ENCODE data around the gene PHKB.
A peak's percentile ranks its signal among the peaks of the same experiment; 100 is the strongest.

Gene PHKB

GRCh38 chr16:47574091-47575054, 113.2 kb downstream of the PHKB start:
- peak in 1 of 2 donors; percentile 5 for DNase-seq

DNA sequence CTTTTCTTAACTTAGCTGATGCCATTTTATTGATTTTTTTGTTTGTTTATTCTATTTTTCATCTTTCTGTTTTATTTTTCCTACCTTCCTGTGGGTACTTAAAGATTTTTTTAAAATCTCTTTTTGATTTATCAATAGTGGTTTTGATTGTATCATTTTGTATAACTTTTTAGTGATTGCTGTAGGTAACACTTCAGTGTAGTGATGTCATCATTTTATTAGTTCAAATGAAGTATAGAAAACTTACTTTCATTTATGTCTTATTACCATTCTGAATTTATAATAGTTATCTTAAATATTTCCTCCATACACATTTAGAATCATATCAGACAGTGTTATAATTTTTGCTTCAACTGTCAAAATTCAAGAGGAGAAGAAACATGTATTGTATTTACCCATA, 115.9 kb downstream of the PHKB start:
- DNase-seq, result no peak

GRCh38 chr16:47578033-47578432, 116.9 kb downstream of the PHKB start:
- no peak for DNase-seq

DNA sequence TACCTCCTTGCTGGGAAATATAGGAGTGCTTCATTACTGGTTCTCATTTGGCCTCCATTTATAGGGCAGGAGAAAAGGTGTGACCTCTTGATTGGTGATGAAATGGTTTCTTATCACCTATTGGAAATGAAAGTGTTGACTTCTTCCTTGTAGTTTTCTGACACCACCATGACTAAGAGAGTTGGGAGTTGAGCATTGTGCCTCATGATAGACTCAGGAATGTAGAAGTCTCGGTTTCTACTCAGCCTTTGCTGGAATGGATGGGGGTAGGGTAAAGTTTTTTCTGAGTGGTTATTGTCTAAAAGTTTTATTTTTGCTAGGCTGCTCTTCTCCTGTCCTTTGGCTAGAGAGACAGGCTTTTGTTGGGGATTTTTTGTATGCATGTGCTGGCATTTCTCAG, 117.4 kb downstream of the PHKB start:
- no peak for DNase-seq

DNA sequence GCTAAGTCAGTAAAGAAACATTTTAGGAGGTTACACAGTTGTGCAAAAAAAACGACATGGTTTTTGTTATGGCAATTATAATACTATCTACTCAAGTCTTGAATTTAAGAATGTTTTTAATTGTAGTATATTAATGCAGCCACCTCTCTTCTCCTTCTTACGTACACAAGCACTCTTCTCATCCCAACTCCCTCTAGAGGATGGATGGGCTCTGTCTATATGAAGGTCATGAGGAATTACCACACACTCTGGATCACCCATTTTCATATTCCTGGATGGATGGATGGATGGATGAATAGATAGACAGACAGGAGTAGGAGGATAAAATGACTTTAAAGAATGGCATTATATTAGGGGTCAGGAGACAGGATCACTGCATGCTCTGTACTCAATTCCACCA, 120.0 kb downstream of the PHKB start:
- no peak for DNase-seq

DNA sequence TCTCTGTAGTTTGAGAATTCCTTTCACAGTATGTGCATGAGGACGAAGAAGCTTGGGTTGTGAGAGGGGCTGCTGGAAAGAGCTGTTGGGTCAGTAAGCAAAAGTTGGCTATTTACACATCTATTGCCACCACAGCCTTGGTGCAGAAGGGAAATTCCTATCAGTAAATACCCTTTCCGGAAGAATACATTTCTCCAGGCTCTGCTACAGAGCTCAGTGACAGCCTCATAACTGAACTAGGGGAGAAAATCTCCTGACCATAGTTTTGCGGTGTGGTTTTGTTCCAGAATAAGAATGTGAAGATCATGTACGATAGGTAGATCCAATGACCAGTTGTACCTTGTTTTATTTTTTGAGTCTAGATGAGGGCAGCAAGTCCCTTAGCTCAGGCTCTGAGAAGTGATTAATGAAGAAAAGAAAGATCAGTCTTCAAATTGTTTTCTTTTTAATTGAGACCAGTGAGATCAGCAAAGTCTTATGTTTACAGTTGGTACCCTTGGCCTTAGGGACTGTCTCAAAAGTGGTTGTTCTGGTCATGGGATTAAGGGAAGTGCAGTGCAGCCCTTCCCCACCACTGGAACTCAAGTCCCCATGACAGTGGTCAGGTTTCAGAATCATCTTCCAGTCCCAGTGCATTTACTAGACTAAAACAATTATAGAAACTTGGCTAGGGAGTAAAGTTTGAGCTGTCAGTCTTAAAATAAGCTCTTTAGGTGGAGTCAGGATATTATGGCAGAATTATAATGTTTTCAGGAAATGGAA, 123.5 kb downstream of the PHKB start:
- DNase-seq, result no peak

DNA sequence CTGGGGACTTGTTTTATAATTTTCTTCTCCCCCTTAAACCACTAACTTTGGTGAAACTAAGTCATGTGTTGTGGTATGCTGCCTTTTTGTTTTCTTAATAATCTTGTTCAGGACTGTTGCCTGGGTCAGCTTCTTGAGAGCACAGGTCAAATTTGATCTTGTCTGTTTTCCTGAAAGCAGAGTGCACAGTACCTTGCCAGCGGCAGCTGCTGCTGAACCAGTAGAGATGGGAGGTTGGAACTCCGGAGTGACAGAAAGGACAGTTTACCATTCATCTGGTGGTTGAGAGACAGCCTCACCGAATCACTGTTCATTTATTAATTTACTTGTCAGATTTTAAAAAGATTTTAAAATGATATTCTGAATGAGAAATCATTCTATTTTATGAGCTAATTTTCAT, 125.0 kb downstream of the PHKB start:
- no peak for DNase-seq

- DNase-seq, result no peak
Measured at GRCh38 chr16:47590472-47590871, 129.3 kb downstream of the PHKB start.

DNA sequence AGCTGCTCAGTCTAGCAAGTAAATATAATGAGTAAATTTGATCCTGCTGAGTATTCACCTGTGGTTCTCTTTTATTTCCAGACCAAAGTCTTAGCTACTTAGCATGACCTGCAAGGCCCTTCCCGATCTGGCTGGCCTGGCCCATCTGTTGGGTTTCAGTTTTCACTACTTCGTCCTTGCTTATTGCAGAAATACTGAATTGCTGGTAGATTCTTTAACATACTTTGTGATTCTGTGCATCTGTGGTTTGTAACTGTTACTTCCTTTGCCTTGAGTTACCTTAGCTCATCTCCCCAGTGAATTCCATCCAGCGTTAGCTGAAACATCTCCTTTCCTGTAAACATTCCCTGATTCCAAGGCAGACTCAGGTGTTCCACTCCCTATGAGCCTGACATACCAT, 131.1 kb downstream of the PHKB start:
- DNase-seq, result no peak

DNA sequence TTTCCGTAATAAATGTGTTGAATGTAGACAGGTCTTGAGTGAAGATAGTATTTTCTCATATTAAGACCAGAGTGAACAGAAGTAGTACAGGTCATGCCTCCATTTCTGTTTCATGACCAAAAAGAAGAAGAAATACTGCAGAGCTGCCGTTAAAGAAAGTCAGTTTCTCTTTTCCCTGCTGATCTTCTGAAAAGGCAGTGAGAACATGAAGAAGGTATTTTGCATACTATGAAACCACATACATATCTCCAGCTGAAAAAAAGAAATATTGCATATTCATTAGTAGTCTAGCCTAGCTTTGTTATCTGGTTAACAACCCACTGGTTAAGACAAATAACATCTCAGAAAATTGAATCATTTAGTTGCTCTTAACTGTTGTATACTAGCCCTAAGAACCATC, 138.4 kb downstream of the PHKB start:
- DNase-seq, result no peak

DNA sequence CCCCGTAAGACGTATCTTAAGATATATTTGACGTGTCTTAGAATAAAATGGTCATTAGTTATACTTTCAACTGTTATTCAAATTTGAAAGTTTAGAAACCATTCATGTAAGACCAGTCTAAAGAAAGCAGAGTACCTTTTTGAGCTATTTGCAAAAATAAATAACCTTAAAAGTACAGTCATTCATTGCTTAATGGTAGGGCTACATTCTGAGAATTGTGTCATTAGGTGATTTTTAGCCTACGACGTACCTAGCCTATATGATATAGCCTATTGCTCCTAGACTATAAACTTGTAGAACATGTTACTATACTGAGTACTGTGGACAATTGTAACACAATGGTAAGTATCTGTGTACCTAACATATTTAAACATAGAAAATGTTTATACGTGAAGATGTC, 139.2 kb downstream of the PHKB start:
- no peak for DNase-seq

DNA sequence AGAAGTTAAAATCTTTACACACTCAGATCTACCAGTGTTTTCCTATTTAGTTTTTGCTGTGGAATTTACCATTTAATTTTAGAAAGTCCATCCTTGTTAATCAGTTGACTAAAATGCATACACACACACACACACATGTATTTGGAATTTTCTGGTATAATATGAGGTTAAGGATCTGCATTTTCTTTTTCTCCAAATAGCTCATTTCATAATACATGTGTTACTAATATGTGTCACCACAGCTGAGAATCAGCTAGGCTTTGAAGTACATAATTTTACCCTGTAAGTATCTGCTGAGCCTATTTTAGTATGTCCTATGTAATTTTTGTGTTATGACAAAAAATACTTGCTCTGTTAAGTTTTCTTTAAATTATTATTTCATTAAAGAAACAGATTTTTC, 143.2 kb downstream of the PHKB start:
- DNase-seq, result no peak

DNA sequence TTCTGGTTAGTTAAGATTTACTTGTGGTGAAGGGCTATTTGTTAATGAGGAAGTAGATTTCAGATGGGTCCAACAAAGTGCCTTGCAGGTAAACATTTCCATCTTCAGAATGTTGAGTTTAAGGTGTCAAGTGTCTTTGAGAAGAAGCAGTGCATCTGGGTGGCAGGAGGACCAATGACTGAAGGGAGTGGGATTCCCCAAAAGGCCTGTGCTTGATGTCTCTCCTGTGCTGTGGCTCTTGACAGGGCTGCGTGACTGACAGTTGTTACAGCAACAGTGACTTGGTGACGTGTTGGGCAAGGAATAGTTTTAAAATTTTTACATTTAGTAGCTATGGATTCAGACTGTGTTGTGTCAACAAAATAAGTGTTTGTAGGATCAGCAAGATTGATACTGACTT, 149.9 kb downstream of the PHKB start:
- no peak for DNase-seq

DNA sequence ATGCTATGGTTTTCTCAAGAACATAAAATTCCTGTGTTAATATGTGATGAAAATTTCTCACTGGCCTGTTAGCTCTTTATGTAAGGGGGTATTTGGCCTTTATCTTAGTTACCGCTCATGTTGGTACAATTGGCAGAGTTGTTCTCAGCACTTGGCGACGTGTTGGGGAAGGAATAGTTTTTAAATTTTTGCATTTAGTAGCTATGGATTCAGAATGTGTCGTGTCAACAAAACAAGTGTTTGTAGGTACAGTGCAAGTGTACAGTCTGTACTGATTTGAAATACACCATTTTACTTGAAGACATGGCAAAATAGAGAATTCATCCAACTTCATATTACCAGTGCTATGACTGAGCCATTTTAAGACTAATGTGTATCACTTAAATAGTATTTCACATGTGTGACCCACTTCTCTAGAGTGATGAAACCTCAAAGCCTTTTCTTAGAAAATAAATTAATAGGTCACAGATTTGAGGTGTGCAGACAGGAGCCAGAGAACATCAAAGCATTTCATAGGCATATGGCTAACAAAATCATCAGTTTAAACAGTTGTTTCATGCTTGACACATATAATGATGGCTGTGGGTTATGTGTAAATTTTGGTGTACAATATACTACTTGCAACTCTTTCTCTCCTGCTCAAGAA, 150.8 kb downstream of the PHKB start:
- DNase-seq, result no peak

GRCh38 chr16:47612711-47613110, 151.6 kb downstream of the PHKB start:
- no peak for DNase-seq

DNA sequence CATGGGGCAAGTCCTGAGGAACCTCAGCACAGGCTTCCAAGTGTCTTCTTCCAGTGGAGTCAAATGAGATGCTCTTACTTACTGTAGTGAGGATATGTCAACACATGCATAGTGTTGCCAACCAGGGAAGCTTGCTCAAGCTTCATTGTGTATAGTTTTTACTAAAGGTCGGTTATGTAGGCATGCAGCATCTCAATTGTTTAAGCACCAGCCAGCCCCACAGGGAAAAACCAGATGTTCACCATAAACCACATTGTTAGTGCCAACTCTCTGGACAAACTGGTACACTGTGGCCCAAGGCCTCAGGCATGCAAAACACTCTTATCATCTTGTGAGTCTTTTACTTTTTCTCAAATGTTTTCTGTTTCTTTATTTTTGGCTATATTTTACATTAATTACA, 152.1 kb downstream of the PHKB start:
- no peak for DNase-seq

DNA sequence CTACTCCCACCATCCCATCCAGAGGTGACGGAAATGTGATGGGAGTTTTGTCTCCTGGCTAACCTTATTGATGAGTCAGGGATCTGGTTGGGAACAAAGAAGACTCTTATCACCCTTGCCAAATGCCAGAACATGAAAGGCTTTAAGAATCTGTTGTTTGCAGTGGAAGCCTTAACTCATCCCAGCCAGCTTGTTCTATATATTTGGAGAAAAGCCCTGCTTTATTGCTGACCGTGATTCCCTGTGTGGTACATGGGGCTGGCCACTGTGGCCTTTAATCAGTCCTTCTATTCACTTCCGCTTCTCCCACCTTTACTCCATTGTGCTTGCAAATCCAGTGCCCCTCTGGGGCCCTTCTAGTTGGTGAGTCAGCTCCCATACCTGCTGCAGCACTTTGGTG, 156.6 kb downstream of the PHKB start:
- no peak for DNase-seq

GRCh38 chr16:47622451-47623176, 161.5 kb downstream of the PHKB start:
- no peak for DNase-seq

DNA sequence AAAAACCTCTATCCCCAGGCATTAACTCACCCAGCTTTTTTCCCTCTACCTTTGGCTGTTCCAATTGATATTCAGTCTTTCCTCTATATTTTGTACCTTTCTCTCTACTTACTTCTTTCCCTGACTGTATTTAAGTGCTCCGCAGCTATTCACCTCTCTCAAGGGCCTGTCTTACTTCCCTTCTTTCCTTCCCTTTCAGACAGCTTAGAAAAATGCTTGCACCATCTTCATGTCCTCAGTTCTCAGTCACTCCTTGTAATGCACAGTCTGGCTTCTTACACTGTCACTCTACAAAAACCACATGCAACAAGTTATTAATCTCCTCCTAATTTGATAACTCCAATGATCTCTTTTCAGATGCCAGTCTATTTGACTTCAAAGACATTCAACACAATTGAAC, 163.4 kb downstream of the PHKB start:
- DNase-seq, result no peak

DNA sequence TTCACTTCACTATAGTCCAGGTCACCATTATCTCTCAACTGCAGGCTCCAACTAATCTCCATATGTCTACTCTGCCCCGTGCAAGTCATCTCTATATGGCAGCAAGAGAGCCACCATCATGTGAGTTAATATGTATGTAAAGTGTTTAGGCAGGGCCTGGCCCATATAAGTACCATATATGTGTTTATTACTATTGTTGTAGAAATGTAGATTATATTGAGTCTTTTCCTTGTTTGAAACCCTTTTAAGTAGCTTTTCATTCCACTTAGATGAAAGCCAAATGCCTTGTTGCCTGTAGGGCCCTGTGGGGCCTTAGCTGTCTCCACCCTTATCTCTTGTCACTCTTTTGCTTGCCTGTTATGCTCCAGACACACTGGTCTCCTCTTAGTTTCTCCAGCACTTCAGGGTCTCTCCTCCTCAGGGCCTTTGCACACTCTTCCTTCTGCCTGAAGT, 164.0 kb downstream of the PHKB start:
- DNase-seq, result no peak

GRCh38 chr16:47626246-47626645, 165.1 kb downstream of the PHKB start:
- no peak for DNase-seq

DNA sequence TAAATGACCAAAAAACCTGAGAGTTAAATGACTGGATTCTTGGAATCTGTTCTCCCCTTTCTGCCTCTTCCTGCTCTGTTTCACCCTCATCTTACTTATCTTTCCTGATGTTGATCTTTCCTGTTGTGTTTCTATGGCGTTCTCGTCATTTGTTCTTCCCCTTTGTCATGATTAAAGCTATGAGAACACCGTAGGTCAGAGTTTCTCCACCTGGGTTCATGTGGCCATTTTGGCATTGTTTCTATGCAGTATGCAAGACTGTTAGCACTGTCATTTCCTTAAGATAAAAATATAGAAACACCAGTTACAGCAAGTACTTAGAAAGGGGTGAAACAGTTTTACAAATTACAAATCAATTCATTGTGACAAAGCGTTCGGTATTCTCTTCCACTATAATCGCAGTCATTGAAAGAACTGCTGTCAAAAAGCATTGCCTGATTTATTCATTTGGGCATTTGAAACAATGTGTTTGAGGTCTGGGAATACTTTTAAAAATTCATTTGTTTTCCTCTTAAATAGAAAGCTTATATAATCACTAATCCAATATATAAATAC, 166.0 kb downstream of the PHKB start:
- DNase-seq, result no peak

GRCh38 chr16:47627721-47628120, 166.6 kb downstream of the PHKB start:
- no peak for DNase-seq
